Measurements from ENCODE around the gene OR10P1.

The OR10P1 gene

DNA sequence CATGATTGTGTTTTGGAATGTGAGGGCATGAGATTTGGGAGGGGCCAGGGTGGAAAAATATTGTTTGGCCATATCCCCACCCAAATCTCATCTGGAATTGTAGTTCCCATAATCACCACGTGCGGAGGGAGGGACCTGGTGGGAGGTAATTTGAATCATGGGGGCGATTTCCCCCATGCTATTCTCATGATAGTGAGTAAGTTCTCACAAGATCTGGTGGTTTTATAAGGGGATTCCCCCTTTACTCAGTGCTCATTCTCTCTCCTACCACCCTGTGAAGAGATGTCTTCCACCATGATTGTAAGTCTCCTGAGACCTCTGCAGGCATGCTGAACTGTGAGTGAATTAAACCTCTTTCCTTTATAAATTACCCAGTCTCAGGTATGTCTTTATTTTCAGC is 15.7 kb downstream of the OR10P1 start:
- no peak overlapping the region for H3K4me3 ChIP-seq (ENCODE audit: low read depth, low read length)

DNA sequence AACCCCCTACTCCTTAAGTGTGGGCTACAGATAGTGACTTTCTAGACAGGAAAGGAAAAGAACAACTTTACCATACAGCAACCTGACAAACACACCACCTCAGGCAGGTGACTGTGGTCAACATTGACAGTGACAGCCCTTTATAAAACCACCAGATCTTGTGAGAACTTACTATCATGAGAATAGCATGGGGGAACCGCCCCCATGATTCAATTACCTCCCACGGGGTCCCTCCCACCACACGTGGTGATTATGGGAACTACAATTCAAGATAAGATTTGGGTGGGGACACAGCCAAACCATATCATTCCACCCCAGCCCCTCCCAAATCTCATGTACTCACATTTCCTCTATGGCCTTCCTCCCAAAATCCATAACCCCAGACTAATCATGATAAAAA is 16.3 kb downstream of the OR10P1 start:
- TF ChIP-seq, protein P1, sequence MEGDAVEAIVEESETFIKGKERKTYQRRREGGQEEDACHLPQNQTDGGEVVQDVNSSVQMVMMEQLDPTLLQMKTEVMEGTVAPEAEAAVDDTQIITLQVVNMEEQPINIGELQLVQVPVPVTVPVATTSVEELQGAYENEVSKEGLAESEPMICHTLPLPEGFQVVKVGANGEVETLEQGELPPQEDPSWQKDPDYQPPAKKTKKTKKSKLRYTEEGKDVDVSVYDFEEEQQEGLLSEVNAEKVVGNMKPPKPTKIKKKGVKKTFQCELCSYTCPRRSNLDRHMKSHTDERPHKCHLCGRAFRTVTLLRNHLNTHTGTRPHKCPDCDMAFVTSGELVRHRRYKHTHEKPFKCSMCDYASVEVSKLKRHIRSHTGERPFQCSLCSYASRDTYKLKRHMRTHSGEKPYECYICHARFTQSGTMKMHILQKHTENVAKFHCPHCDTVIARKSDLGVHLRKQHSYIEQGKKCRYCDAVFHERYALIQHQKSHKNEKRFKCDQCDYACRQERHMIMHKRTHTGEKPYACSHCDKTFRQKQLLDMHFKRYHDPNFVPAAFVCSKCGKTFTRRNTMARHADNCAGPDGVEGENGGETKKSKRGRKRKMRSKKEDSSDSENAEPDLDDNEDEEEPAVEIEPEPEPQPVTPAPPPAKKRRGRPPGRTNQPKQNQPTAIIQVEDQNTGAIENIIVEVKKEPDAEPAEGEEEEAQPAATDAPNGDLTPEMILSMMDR (IDR thresholded peaks at IDR 0.05; ENCODE audit: borderline replicate concordance, insufficient read depth, low read depth, low read length): no peak
- no peak overlapping the region for H3K4me3 ChIP-seq (ENCODE audit: low read depth, low read length)

More for the DNA sequence above, 15.7 kb downstream of the OR10P1 start:
- TF ChIP-seq, protein P1 (IDR thresholded peaks at IDR 0.05; ENCODE audit: borderline replicate concordance, insufficient read depth, low read depth, low read length): no peak

DNA sequence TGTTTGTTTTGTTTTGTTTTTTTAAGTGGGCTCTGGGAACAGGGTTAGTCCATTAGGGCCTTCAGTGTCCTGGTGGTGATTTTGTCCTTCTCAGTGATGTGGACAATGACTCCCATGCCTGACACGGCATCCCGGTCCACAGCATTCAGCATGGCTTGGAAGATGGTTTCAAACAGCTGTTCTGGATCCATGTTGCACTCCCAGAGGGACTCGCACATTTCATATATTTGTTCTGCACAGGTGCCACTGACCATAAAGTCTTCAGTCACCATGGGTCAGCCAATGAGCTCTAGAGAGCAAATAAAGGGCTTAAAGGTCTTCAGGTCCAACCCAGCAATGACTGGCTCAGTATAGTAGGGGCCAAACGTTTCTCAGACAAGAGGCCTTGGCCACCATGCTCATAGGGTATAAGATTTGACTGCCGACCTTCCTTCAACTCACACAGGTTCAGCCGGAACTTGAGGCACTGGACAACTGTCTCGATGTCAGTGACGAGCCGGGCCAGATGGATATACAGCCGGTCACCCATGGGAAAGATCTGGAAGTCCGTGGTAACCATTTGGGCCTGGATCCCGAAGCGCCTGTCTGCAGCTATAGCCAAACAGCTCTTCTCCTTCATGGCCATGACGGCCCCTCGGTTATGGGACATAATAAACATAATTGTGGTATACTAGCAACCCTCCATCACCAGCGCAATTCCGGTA is 18.0 kb downstream of the OR10P1 start:
- no peak overlapping the region for H3K4me3 ChIP-seq (ENCODE audit: low read depth, low read length)

DNA sequence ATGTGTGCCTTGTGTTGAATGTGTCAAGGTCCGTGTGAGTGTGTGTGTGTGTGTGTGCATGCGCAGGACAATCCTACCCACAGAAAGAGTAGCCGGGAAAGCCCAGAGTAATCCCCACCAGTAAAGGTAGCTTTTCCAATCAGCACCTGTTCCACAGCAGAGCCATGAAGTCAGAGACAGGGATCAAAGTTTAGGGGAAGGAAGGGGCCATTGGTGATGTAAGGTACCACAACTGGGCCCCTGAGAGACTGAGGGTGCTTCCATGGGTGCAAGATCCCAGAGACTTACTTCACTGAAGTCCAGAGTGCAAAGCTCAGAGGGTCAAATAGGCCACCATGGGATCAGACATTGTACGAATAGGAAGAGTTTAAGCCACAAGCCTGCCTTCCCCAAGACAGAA is 20.5 kb downstream of the OR10P1 start:
- no peak overlapping the region for H3K4me3 ChIP-seq (ENCODE audit: low read depth, low read length)
- TF ChIP-seq, protein P1 (IDR thresholded peaks at IDR 0.05; ENCODE audit: borderline replicate concordance, insufficient read depth, low read depth, low read length): no peak

More for the DNA sequence above, 18.0 kb downstream of the OR10P1 start:
- TF ChIP-seq, protein P1 (IDR thresholded peaks at IDR 0.05; ENCODE audit: borderline replicate concordance, insufficient read depth, low read depth, low read length): no peak

DNA sequence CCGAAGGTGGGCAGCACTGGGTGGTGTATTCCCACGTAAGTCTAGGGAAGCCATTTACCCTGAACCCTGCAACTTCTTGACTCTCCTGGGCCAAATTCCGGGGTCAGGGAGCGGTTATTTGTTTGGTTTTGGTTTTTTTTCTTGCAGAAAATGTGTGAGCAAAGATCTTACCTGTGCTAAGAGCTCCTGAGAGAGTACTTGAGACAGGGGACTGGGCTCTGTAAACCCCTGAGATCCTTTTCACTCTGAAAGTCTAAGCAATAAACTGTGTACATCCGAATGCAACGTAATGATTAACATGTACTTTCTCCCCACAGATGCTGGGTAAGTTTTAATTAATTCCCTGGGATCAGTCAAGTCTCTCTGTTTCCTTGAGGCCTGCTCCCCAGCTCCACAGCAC is 21.5 kb downstream of the OR10P1 start:
- H3K4me3 ChIP-seq (ENCODE audit: low read depth, low read length): no peak overlapping the region
- TF ChIP-seq, protein P1 (IDR thresholded peaks at IDR 0.05; ENCODE audit: borderline replicate concordance, insufficient read depth, low read depth, low read length): no peak

DNA sequence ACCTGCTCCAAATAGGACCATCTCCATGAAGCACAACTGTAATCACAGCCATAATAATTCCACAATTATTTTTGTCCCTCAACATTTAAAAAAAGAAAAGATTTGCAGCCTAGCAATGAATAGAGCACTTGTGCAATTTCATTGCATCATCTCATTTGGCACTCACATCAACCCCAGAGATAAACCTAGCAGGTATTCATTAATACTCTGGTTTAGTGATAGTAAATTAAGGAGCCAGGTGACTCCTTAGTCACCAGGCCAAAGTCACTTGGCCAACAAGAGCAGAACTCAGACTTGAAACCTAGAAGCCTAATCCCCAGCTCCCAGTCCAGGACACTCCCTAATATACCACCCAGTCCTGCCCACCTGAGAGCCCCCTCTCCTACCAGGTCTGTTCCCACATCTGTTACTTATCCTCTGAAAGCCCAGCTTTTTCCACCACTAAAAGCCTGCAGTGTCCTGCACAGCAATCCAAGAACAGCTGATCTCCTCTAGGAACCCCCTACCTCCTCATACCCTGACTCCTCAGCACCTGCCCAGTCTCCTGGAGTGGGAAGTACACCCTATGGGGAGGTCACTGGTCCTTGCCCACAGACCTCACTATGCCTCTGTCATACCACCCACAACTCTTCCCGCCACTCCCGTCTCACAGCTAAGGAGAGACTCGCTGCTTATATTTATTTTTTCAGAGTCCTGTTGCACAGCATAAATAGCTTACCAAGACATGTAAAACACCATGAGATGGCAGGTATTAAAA is 22.1 kb downstream of the OR10P1 start:
- no peak overlapping the region for H3K4me3 ChIP-seq (ENCODE audit: low read depth, low read length)
- TF ChIP-seq, protein P1 (IDR thresholded peaks at IDR 0.05; ENCODE audit: borderline replicate concordance, insufficient read depth, low read depth, low read length): no peak
